ENCODE data around the gene BPGM. TPM values are rescaled to one million over a fixed set of nuclear protein-coding genes. Genes with fewer than 3 reads are reported as not detected.

Gene BPGM
- total and polyA plus RNA-seq, 9 of the 15 experiments (the other 6 are each of a cell fraction or from before 2014, with no cell fraction given), result 14.1 to 46.1 (median 21.2) TPM

- TF ChIP-seq, protein P1, sequence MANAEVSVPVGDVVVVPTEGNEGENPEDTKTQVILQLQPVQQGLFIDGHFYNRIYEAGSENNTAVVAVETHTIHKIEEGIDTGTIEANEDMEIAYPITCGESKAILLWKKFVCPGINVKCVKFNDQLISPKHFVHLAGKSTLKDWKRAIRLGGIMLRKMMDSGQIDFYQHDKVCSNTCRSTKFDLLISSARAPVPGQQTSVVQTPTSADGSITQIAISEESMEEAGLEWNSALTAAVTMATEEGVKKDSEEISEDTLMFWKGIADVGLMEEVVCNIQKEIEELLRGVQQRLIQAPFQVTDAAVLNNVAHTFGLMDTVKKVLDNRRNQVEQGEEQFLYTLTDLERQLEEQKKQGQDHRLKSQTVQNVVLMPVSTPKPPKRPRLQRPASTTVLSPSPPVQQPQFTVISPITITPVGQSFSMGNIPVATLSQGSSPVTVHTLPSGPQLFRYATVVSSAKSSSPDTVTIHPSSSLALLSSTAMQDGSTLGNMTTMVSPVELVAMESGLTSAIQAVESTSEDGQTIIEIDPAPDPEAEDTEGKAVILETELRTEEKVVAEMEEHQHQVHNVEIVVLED (CRISPR knock-in tag; IDR thresholded peaks at IDR 0.05), result no peak
- no peak for TF ChIP-seq BRCA1 (IDR thresholded peaks at IDR 0.05)
- TF ChIP-seq BRCA1 (CRISPR knock-in tag; IDR thresholded peaks at IDR 0.05), result no peak
- no peak for TF ChIP-seq NR2F6 (CRISPR knock-in tag; IDR thresholded peaks at IDR 0.05)
- no peak for TF ChIP-seq PHB2 (IDR thresholded peaks at IDR 0.05; ENCODE audit: low read depth)
- no peak for TF ChIP-seq ZNF224 (CRISPR knock-in tag; IDR thresholded peaks at IDR 0.05)
- TF ChIP-seq, protein P2, sequence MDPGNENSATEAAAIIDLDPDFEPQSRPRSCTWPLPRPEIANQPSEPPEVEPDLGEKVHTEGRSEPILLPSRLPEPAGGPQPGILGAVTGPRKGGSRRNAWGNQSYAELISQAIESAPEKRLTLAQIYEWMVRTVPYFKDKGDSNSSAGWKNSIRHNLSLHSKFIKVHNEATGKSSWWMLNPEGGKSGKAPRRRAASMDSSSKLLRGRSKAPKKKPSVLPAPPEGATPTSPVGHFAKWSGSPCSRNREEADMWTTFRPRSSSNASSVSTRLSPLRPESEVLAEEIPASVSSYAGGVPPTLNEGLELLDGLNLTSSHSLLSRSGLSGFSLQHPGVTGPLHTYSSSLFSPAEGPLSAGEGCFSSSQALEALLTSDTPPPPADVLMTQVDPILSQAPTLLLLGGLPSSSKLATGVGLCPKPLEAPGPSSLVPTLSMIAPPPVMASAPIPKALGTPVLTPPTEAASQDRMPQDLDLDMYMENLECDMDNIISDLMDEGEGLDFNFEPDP (CRISPR knock-in tag; IDR thresholded peaks at IDR 0.05), result no peak
- TF ChIP-seq RHOXF2B (CRISPR knock-in tag; conservative IDR thresholded peaks at IDR 0.05), result no peak
- TF ChIP-seq ZNF778 (CRISPR knock-in tag; IDR thresholded peaks at IDR 0.05), result no peak
- TF ChIP-seq, protein P3, sequence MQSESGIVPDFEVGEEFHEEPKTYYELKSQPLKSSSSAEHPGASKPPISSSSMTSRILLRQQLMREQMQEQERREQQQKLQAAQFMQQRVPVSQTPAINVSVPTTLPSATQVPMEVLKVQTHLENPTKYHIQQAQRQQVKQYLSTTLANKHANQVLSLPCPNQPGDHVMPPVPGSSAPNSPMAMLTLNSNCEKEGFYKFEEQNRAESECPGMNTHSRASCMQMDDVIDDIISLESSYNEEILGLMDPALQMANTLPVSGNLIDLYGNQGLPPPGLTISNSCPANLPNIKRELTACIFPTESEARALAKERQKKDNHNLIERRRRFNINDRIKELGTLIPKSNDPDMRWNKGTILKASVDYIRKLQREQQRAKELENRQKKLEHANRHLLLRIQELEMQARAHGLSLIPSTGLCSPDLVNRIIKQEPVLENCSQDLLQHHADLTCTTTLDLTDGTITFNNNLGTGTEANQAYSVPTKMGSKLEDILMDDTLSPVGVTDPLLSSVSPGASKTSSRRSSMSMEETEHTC (IDR thresholded peaks at IDR 0.05), result no peak
- TF ChIP-seq PHF8 (IDR thresholded peaks at IDR 0.05; ENCODE audit: borderline replicate concordance, low read length), result no peak
- TF ChIP-seq NFE2 (IDR thresholded peaks at IDR 0.05; ENCODE audit: low read depth), result 0 out of 2 replicates have a peak, but pooled peaks have one; percentile 9
- TF ChIP-seq ZNF143 (CRISPR knock-in tag; IDR thresholded peaks at IDR 0.05), result no peak
- 0 out of 2 replicates have a peak, but pooled peaks have one; percentile 23 for TF ChIP-seq ZEB2 (IDR thresholded peaks at IDR 0.05)
- TF ChIP-seq POLR2B (IDR thresholded peaks at IDR 0.05; ENCODE audit: low read depth, partially characterized antibody), result no peak
- TF ChIP-seq ZNF134 (CRISPR knock-in tag; conservative IDR thresholded peaks at IDR 0.05), result no peak
- no peak for TF ChIP-seq HEY1 (CRISPR knock-in tag; IDR thresholded peaks at IDR 0.05; ENCODE audit: borderline replicate concordance)
- TF ChIP-seq ZC3H11A (IDR thresholded peaks at IDR 0.05; ENCODE audit: low read depth, low read length), result no peak
- TF ChIP-seq, protein P4, sequence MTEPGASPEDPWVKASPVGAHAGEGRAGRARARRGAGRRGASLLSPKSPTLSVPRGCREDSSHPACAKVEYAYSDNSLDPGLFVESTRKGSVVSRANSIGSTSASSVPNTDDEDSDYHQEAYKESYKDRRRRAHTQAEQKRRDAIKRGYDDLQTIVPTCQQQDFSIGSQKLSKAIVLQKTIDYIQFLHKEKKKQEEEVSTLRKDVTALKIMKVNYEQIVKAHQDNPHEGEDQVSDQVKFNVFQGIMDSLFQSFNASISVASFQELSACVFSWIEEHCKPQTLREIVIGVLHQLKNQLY (CRISPR knock-in tag; conservative IDR thresholded peaks at IDR 0.05), result no peak
- TF ChIP-seq CC2D1A (IDR thresholded peaks at IDR 0.05), result no peak
- TF ChIP-seq, protein P5, sequence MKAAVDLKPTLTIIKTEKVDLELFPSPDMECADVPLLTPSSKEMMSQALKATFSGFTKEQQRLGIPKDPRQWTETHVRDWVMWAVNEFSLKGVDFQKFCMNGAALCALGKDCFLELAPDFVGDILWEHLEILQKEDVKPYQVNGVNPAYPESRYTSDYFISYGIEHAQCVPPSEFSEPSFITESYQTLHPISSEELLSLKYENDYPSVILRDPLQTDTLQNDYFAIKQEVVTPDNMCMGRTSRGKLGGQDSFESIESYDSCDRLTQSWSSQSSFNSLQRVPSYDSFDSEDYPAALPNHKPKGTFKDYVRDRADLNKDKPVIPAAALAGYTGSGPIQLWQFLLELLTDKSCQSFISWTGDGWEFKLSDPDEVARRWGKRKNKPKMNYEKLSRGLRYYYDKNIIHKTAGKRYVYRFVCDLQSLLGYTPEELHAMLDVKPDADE (conservative IDR thresholded peaks at IDR 0.05; ENCODE audit: control insufficient read depth, low read depth, low read length), result no peak
- TF ChIP-seq ARID3A (IDR thresholded peaks at IDR 0.05; ENCODE audit: borderline replicate concordance, low read depth, low read length), result no peak
- TF ChIP-seq NR2C1 (IDR thresholded peaks at IDR 0.05), result no peak
- TF ChIP-seq NR2C1 (tag; IDR thresholded peaks at IDR 0.05), result no peak
These were observed 30.1 kb downstream of the BPGM start (continued) for GRCh38 chr7:134676743-134677142.

Measured in K562 (cell line).